Mesendoderm (in vitro differentiated cells): ENCODE measurements around the gene NTN3.
"Not testable (repeated sequence)": the region's sequence is repeated elsewhere in the genome, so short reads cannot be mapped to it uniquely, and the experiment has no call there.

ENCODE experiments used
- DNase-seq: peaks from one replicate; pipeline ENCODE4 v3.0.0; 2013
- H2AK5ac ChIP-seq: 2 replicates; pipeline ENCODE4 v1.6.1; 2013; ENCODE audit warnings: low read length, inconsistent platforms
- H2BK120ac ChIP-seq: 2 replicates; pipeline ENCODE4 v1.6.1; 2013; ENCODE audit warnings: low read depth, mild to moderate bottlenecking, low read length, moderate library complexity, mixed read lengths
- H2BK15ac ChIP-seq: replicated peaks from 2 replicates; pipeline ENCODE4 v1.6.1; 2013; ENCODE audit warnings: low read depth, mild to moderate bottlenecking, moderate library complexity
- H2BK5ac ChIP-seq: 2 replicates; pipeline ENCODE4 v1.6.1; 2013; ENCODE audit warnings: low read length, inconsistent platforms
- H3K18ac ChIP-seq: 2 replicates; pipeline ENCODE4 v1.6.1; 2013; ENCODE audit warnings: mild to moderate bottlenecking, low read length, mixed read lengths
- H3K23ac ChIP-seq: one replicate; pipeline ENCODE4 v1.6.1; 2013; ENCODE audit warnings: low read length
- H3K27ac ChIP-seq: 2 replicates; pipeline ENCODE4 v1.5.1; 2013; ENCODE audit warnings: low read depth, mild to moderate bottlenecking, inconsistent platforms, low read length, moderate library complexity
- H3K27me3 ChIP-seq: 2 replicates; pipeline ENCODE4 v1.6.1; 2013; ENCODE audit warnings: low read length, control low read depth, mild to moderate bottlenecking, inconsistent platforms; ENCODE audit not compliant: insufficient read depth, poor library complexity
- H3K36me3 ChIP-seq: 2 replicates; pipeline ENCODE4 v1.6.1; 2013; ENCODE audit warnings: low read length, inconsistent platforms; ENCODE audit not compliant: control insufficient read depth, insufficient read depth
- H3K4ac ChIP-seq: one replicate; pipeline ENCODE4 v1.6.1; 2013; ENCODE audit warnings: low read depth, mild to moderate bottlenecking, low read length, moderate library complexity
- H3K4me1 ChIP-seq: 2 replicates; pipeline ENCODE4 v1.6.1; 2013; ENCODE audit warnings: low read depth, low read length, inconsistent platforms; ENCODE audit not compliant: control insufficient read depth
- H3K4me2 ChIP-seq: 2 replicates; pipeline ENCODE4 v1.6.1; 2013; ENCODE audit warnings: low read length
- H3K4me3 ChIP-seq: 2 replicates; pipeline ENCODE4 v1.5.1; 2013; ENCODE audit warnings: mild to moderate bottlenecking, low read length
- H3K56ac ChIP-seq: one replicate; pipeline ENCODE4 v1.6.1; 2013; ENCODE audit warnings: low read length
- H3K79me1 ChIP-seq: 2 replicates; pipeline ENCODE4 v1.6.1; 2013; ENCODE audit warnings: low read length, inconsistent platforms
- H3K79me2 ChIP-seq: 2 replicates; pipeline ENCODE4 v1.6.1; 2013; ENCODE audit warnings: mild to moderate bottlenecking, low read length; ENCODE audit not compliant: control insufficient read depth, insufficient read depth
- H3K9ac ChIP-seq: 2 replicates; pipeline ENCODE4 v1.6.1; 2013; ENCODE audit warnings: low read length, inconsistent platforms
- H4K5ac ChIP-seq: one replicate; pipeline ENCODE4 v1.6.1; 2013; ENCODE audit warnings: low read length
- H4K8ac ChIP-seq: one replicate; pipeline ENCODE4 v1.6.1; 2013; ENCODE audit warnings: low read depth, mild to moderate bottlenecking, control low read depth, low read length, moderate library complexity
- WGBS: extraction: QIAGEN DNeasy Blood & Tissue Kit; methylation state at CpG from one replicate; pipeline ENCODE4 v1.1.7; 2013; ENCODE audit warnings: low lambda C conversion rate, missing lambda C conversion rate; ENCODE audit not compliant: insufficient coverage; ENCODE audit errors: extremely low coverage; 5-methylcytosine and 5-hydroxymethylcytosine counted together

Gene NTN3

GRCh38 chr16:2476345-2476720 is 5.2 kb downstream of the NTN3 start:
- no peak overlapping the region for H3K18ac ChIP-seq
- no peak overlapping the region for H4K8ac ChIP-seq
- H3K27ac ChIP-seq, result no peak overlapping the region
- WGBS, result no CpG with 5 or more reads among the region's 9 CpGs
- H3K36me3 ChIP-seq, result no peaks in the 10 kb centered on the region
- no peaks in the 10 kb centered on the region for H3K4me1 ChIP-seq
- no peaks in the 10 kb centered on the region for H3K79me1 ChIP-seq
- peaks cover 6% of the 10 kb centered on the region for H3K27me3 ChIP-seq
- no peak overlapping the region for H3K4me3 ChIP-seq
- no peak overlapping the region for H3K56ac ChIP-seq
- no peaks in the 10 kb centered on the region for H3K79me2 ChIP-seq
- H2AK5ac ChIP-seq, result no peak overlapping the region
- DNase-seq, result no peak
- no peak overlapping the region for H2BK5ac ChIP-seq
- no peak overlapping the region for H3K9ac ChIP-seq
- H3K23ac ChIP-seq, result no peak overlapping the region
- no peak overlapping the region for H4K5ac ChIP-seq
- no peak overlapping the region for H3K4ac ChIP-seq
- no peak overlapping the region for H2BK15ac ChIP-seq
- H3K4me2 ChIP-seq, result no peak overlapping the region
- H2BK120ac ChIP-seq, result no peak overlapping the region

- Histone ChIP-seq H4K5ac (no peak overlapping the region), H3K4me1 (no peaks in the 10 kb centered on the region), H4K8ac (no peak overlapping the region), H3K27me3 (peaks cover 4% of the 10 kb centered on the region), H3K4me3 (no peak overlapping the region), H3K18ac (no peak overlapping the region), H3K79me2 (no peaks in the 10 kb centered on the region), H2BK5ac (no peak overlapping the region), H3K56ac (no peak overlapping the region), H3K4ac (no peak overlapping the region), H3K36me3 (no peaks in the 10 kb centered on the region), H2BK120ac (no peak overlapping the region), H3K79me1 (no peaks in the 10 kb centered on the region), H2AK5ac (no peak overlapping the region), H2BK15ac (no peak overlapping the region), H3K9ac (no peak overlapping the region), H3K4me2 (no peak overlapping the region), H3K23ac (no peak overlapping the region), H3K27ac (no peak overlapping the region)
- DNase-seq, result no peak
- WGBS, result no CpG with 5 or more reads among the region's 3 CpGs
Observed at GRCh38 chr16:2476741-2477140, 5.6 kb downstream of the NTN3 start.

- H4K5ac ChIP-seq, result no peak overlapping the region
- peaks cover 2% of the 10 kb centered on the region for H3K27me3 ChIP-seq
- no peak overlapping the region for H2BK15ac ChIP-seq
- no peak overlapping the region for H3K23ac ChIP-seq
- no peak for DNase-seq
- H2BK5ac ChIP-seq, result no peak overlapping the region
- H3K27ac ChIP-seq, result no peak overlapping the region
- H3K56ac ChIP-seq, result no peak overlapping the region
- no peaks in the 10 kb centered on the region for H3K36me3 ChIP-seq
- no peak overlapping the region for H3K4ac ChIP-seq
- H3K4me1 ChIP-seq, result no peaks in the 10 kb centered on the region
- no peak overlapping the region for H2BK120ac ChIP-seq
- H3K4me2 ChIP-seq, result no peak overlapping the region
- no CpG with 5 or more reads among the region's 3 CpGs for WGBS
- no peak overlapping the region for H4K8ac ChIP-seq
- no peak overlapping the region for H3K9ac ChIP-seq
- H3K79me1 ChIP-seq, result no peaks in the 10 kb centered on the region
- no peaks in the 10 kb centered on the region for H3K79me2 ChIP-seq
- H2AK5ac ChIP-seq, result no peak overlapping the region
- H3K18ac ChIP-seq, result no peak overlapping the region
- no peak overlapping the region for H3K4me3 ChIP-seq
Observed at GRCh38 chr16:2477327-2477726, 6.2 kb downstream of the NTN3 start.

- Histone ChIP-seq H3K36me3 (no peaks in the 10 kb centered on the region), H3K56ac (no peak overlapping the region), H3K4me2 (no peak overlapping the region), H2BK15ac (no peak overlapping the region), H3K79me2 (no peaks in the 10 kb centered on the region), H3K23ac (no peak overlapping the region), H4K8ac (no peak overlapping the region), H2BK120ac (no peak overlapping the region), H3K79me1 (no peaks in the 10 kb centered on the region), H3K18ac (no peak overlapping the region), H3K27me3 (no peaks in the 10 kb centered on the region), H3K4me1 (no peaks in the 10 kb centered on the region), H3K9ac (no peak overlapping the region), H2AK5ac (no peak overlapping the region), H4K5ac (no peak overlapping the region), H2BK5ac (no peak overlapping the region), H3K27ac (no peak overlapping the region), H3K4ac (no peak overlapping the region), H3K4me3 (no peak overlapping the region)
- WGBS, result no CpG with 5 or more reads among the region's 8 CpGs
- DNase-seq, result no peak
Observed at GRCh38 chr16:2478279-2478678, 7.2 kb downstream of the NTN3 start.

GRCh38 chr16:2479996-2480395 is 8.9 kb downstream of the NTN3 start:
- not testable (repeated sequence) for H3K79me1 ChIP-seq, H2BK5ac ChIP-seq, H3K4ac ChIP-seq, H3K56ac ChIP-seq, H3K9ac ChIP-seq, H4K8ac ChIP-seq, H3K4me3 ChIP-seq, H3K27ac ChIP-seq, H3K36me3 ChIP-seq, H2BK120ac ChIP-seq, H2BK15ac ChIP-seq, H4K5ac ChIP-seq, H3K79me2 ChIP-seq, H3K18ac ChIP-seq, H3K4me1 ChIP-seq, DNase-seq, H3K23ac ChIP-seq, H2AK5ac ChIP-seq, H3K4me2 ChIP-seq, H3K27me3 ChIP-seq
- no CpG with 5 or more reads among the region's 10 CpGs for WGBS

DNA sequence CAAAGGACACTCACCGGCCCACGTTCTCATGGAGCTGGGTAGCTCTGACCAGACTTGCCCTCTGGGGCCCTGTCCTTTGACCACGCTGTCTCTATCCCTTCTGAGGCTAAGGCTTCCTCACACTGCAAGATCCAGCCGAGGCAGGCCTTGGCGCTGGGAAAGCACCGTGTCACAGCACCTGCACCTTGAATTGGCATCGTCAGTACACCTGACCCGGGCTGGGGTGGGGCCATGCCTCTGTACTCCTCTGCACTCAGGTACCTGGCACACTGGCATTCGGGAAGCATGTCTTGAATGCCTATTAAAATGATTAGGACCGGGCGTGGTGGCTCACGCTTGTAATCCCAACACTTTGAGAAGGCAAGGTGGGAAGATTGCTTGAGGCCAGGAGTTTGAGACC is 9.9 kb downstream of the NTN3 start:
- Histone ChIP-seq H3K9ac (no peak overlapping the region), H3K79me2 (no peaks in the 10 kb centered on the region), H4K5ac (no peak overlapping the region), H3K4me3 (no peak overlapping the region), H2AK5ac (no peak overlapping the region), H3K4me1 (no peaks in the 10 kb centered on the region), H3K27ac (no peak overlapping the region), H3K56ac (no peak overlapping the region), H3K36me3 (no peaks in the 10 kb centered on the region), H3K4ac (no peak overlapping the region), H3K18ac (no peak overlapping the region), H3K4me2 (no peak overlapping the region), H3K79me1 (no peaks in the 10 kb centered on the region), H3K27me3 (no peaks in the 10 kb centered on the region), H2BK15ac (no peak overlapping the region), H4K8ac (no peak overlapping the region), H2BK5ac (no peak overlapping the region), H3K23ac (no peak overlapping the region), H2BK120ac (no peak overlapping the region)
- no peak for DNase-seq
- no CpG with 5 or more reads among the region's 12 CpGs for WGBS
